LNCaP clone FGC (cell line): ENCODE measurements around the gene RARRES1.
A peak's percentile ranks its signal among the peaks of the same experiment; 100 is the strongest.

Experiments used
- DNase-seq: peaks from one replicate; pipeline ENCODE4 v3.0.0-alpha.2; 2011; ENCODE audit warnings: low read depth
- H3K4me3 ChIP-seq: 2 replicates; pipeline ENCODE4 v1.5.1; 2011; ENCODE audit warnings: mild to moderate bottlenecking, low read depth, low read length, control low read depth
- CTCF ChIP-seq: IDR thresholded peaks from 2 replicates; pipeline ENCODE4 v1.5.1; 2012; ENCODE audit warnings: mild to moderate bottlenecking; ENCODE audit not compliant: control insufficient read depth, insufficient read depth; ENCODE audit errors: extremely low read depth

Gene RARRES1

GRCh38 chr3:158731938-158732855 lies at the start of gene RARRES1:
Gene RARRES1 (minus strand): TSS chr3:158732457. CDS start chr3:158732415, 42 bp downstream.
- TF ChIP-seq CTCF, result no peak
- DNase-seq, result no peak
- H3K4me3 ChIP-seq, result no peak within 1 kb of the TSS

- TF ChIP-seq CTCF, result no peak
- no peak overlapping the region for H3K4me3 ChIP-seq
- no peak for DNase-seq
These were observed 49.6 kb upstream of the RARRES1 start for GRCh38 chr3:158781849-158782248.

GRCh38 chr3:158781191-158781590 lies 48.9 kb upstream of the RARRES1 start:
- 0 out of 2 replicates have a peak, but pooled peaks have one; percentile 3 for TF ChIP-seq CTCF
- DNase-seq, result no peak
- no peak overlapping the region for H3K4me3 ChIP-seq

- no peak for DNase-seq
- H3K4me3 ChIP-seq, result no peak overlapping the region
- TF ChIP-seq CTCF, result no peak
These were observed 48.5 kb upstream of the RARRES1 start for GRCh38 chr3:158780766-158781165.

GRCh38 chr3:158777161-158777873 lies 45.1 kb upstream of the RARRES1 start:
- no peak for TF ChIP-seq CTCF
- DNase-seq, result no peak
- no peak overlapping the region for H3K4me3 ChIP-seq

GRCh38 chr3:158776531-158776930 lies 44.3 kb upstream of the RARRES1 start:
- TF ChIP-seq CTCF, result no peak

More at GRCh38 chr3:158776531-158776930, 44.3 kb upstream of the RARRES1 start:
- H3K4me3 ChIP-seq, result no peak overlapping the region
- no peak for DNase-seq
